ENCODE measurements around the gene ILRUN.
"Not testable (repeated sequence)": the region's sequence is repeated elsewhere in the genome, so short reads cannot be mapped to it uniquely, and the experiment has no call there.

Gene ILRUN

DNA sequence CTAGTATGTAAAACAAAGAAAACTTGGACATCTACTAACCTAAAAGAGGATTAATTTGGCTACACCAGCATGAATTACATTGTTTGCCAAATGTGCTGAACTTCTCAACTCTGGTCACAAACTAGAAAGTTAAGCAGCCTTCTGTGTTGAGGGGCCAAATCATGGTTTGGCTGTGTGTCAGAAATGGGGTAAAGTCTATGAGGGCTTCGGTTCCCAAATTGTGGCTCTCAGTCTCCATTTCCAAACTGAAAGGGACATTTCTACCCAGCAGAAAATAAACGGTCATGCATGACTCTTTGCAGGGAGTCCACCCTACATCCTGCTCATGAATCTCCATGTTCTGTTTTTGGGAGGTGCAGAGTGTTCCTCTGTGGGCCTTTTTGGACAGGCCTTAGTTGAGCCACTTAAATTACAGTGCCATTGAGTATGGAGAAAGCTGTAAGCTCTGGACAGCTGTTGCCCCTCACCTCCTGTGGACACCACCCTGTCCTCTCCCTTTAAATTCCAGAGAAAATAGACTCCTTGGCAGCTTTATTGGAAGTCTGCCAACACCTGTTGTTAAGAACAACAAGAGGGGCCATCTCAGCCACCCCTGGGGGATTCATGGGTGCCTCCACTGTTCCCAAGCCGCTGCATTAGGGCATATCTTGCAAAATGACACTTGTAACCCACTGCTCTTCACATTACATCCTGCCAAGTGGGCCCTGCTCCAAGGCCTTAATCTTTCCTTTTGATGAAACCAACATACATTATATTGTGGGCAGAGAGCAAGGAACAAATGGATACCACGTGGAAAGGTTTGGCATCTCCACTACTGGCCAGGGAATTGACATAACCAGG lies 33.3 kb upstream of the ILRUN start:
- TF ChIP-seq, protein P1, sequence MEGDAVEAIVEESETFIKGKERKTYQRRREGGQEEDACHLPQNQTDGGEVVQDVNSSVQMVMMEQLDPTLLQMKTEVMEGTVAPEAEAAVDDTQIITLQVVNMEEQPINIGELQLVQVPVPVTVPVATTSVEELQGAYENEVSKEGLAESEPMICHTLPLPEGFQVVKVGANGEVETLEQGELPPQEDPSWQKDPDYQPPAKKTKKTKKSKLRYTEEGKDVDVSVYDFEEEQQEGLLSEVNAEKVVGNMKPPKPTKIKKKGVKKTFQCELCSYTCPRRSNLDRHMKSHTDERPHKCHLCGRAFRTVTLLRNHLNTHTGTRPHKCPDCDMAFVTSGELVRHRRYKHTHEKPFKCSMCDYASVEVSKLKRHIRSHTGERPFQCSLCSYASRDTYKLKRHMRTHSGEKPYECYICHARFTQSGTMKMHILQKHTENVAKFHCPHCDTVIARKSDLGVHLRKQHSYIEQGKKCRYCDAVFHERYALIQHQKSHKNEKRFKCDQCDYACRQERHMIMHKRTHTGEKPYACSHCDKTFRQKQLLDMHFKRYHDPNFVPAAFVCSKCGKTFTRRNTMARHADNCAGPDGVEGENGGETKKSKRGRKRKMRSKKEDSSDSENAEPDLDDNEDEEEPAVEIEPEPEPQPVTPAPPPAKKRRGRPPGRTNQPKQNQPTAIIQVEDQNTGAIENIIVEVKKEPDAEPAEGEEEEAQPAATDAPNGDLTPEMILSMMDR (IDR thresholded peaks at IDR 0.05; ENCODE audit: borderline replicate concordance, insufficient read depth, low read depth, low read length) = no peak
- no peak overlapping the region for H3K4me3 ChIP-seq (ENCODE audit: low read depth, low read length)

GRCh38 chr6:34726055-34726454 lies 29.5 kb upstream of the ILRUN start:
- no peak overlapping the region for H3K4me3 ChIP-seq (ENCODE audit: low read depth, low read length)
- TF ChIP-seq, protein P1 (IDR thresholded peaks at IDR 0.05; ENCODE audit: borderline replicate concordance, insufficient read depth, low read depth, low read length) = no peak

DNA sequence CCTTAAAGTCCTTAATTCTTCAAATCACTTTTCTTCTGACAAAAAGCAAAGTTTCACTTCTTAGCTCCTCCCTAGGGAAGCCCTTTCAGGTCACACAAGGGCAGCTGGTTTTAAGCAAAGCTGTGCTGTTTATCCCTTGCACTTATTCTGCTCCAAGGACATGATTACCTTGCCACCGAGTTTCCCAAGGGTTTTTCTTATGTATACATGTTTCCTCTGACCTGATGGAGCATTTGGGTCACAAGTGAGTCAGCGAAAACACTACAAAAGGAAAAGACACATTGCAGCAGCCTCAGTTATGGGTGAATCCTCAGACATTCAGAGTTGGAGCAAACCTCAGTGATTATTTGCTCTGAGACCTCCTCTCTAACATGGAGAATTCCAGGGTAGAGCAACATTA lies 26.6 kb upstream of the ILRUN start:
- H3K4me3 ChIP-seq (ENCODE audit: low read depth, low read length) = no peak overlapping the region
- TF ChIP-seq, protein P1 (IDR thresholded peaks at IDR 0.05; ENCODE audit: borderline replicate concordance, insufficient read depth, low read depth, low read length) = no peak

DNA sequence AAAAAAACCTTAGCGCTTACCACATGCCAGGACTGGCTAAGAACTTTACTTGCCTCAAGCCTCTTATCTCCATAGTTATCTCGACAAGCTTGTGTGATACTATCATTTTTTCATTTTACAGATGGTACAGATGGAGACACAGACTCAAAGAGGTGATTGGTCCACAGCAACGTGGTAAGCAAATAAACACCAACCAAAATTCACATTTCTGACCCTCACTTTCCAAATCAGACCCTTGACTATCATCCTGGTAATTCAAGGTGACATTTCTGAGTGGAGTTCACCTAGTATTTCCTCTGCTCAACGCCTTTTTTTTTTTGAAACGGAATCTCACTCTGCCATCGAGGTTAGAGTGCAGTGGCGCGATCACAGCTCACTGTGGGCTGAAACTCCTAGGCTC lies 25.9 kb upstream of the ILRUN start:
- TF ChIP-seq, protein P1 (IDR thresholded peaks at IDR 0.05; ENCODE audit: borderline replicate concordance, insufficient read depth, low read depth, low read length) = no peak
- H3K4me3 ChIP-seq (ENCODE audit: low read depth, low read length) = no peak overlapping the region

- H3K4me3 ChIP-seq (ENCODE audit: low read depth, low read length) = not testable (repeated sequence)
Observed at GRCh38 chr6:34720160-34720559, 23.6 kb upstream of the ILRUN start.

DNA sequence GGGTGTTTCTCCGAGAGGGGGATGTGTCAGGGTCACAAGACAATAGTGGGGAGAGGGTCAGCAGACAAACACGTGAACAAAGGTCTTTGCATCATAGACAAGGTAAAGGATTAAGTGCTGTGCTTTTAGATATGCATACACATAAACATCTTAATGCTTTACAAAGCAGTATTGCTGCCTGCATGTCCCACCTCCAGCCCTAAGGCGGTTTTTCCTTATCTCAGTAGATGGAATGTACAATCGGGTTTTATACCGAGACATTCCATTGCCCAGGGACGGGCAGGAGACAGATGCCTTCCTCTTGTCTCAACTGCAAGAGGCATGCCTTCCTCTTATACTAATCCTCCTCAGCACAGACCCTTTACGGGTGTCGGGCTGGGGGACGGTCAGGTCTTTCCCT lies 23.1 kb upstream of the ILRUN start:
- not testable (repeated sequence) for H3K4me3 ChIP-seq (ENCODE audit: low read depth, low read length)

- no peak overlapping the region for H3K4me3 ChIP-seq (ENCODE audit: low read depth, low read length)
- TF ChIP-seq, protein P1 (IDR thresholded peaks at IDR 0.05; ENCODE audit: borderline replicate concordance, insufficient read depth, low read depth, low read length) = no peak
Observed at GRCh38 chr6:34718976-34719375, 22.4 kb upstream of the ILRUN start.

DNA sequence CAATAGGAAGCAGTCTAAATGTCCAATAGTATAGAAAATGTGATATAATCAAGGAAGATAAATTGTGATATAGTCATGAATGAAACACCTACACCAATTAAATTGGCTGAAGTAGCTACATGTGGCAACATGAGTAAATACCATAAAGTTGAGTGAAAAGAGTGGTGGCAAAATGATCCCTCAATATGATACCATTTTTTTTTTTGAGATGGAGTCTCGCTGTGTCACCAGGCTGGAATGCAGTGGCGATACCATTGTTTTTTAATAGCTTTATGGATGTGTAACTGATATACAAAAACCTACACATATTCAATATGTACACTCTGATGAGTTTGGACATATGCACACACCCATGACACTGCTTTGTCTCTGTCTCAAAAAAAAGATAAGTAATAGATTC lies 20.9 kb upstream of the ILRUN start:
- no peak overlapping the region for H3K4me3 ChIP-seq (ENCODE audit: low read depth, low read length)
- TF ChIP-seq, protein P1 (IDR thresholded peaks at IDR 0.05; ENCODE audit: borderline replicate concordance, insufficient read depth, low read depth, low read length) = no peak

Data from GM12875 (cell line).